K562 (cell line): Measurements from ENCODE around the gene DOK3. TPM values are rescaled to one million over a fixed set of nuclear protein-coding genes. Genes with fewer than 3 reads are reported as not detected.

Source experiments
- CBX3 ChIP-seq, 2 experiments: IDR thresholded peaks; 1 replicate in 1 of 2; 2 replicates in 1 of 2; pipeline ENCODE4 v1.6.1; 2012; ENCODE audit warnings: inconsistent platforms in 2 of 2, low read length in 2 of 2, borderline replicate concordance in 1 of 2, control low read depth in 1 of 2
- CUX1 ChIP-seq: fragments of 200-800 bp; sonication (Bioruptor generic); IDR thresholded peaks from 2 replicates; pipeline ENCODE4 v1.6.1; 2016; ENCODE audit warnings: missing genetic modification characterization, missing compliant biosample characterization
- DEAF1 ChIP-seq: fragments of 450-650 bp; formaldehyde crosslinking; IDR thresholded peaks from 2 replicates; pipeline ENCODE4 v1.4.0; 2020; ENCODE audit warnings: mild to moderate bottlenecking, moderate library complexity
- E2F4 ChIP-seq: sonication (generic); formaldehyde crosslinking; IDR thresholded peaks from 2 replicates; pipeline ENCODE4 v1.8.0; 2022; ENCODE audit warnings: mild to moderate bottlenecking, low read depth, missing genetic modification reagents
- ETS2 ChIP-seq: IDR thresholded peaks from 2 replicates; pipeline ENCODE4 v1.6.1; 2016; ENCODE audit warnings: borderline replicate concordance, missing genetic modification characterization, mild to moderate bottlenecking, moderate library complexity, missing compliant biosample characterization; ENCODE audit not compliant: poor library complexity, severe bottlenecking
- NEUROD1 ChIP-seq: fragments of 150-350 bp; IDR thresholded peaks from 2 replicates; pipeline ENCODE4 v1.6.1; 2014; ENCODE audit warnings: borderline replicate concordance, low read length, low read depth; ENCODE audit not compliant: partially characterized antibody
- NR2C1 ChIP-seq, 2 experiments: fragments of 450-650 bp; IDR thresholded peaks; 2 replicates each; pipeline ENCODE4 v1.6.1; 2017; ENCODE audit warnings: mild to moderate bottlenecking in 2 of 2, antibody characterized with exemption in 1 of 2, inconsistent platforms in 1 of 2, missing compliant biosample characterization in 1 of 2, missing genetic modification characterization in 1 of 2
- SRSF9 ChIP-seq: fragments of 200-400 bp; formaldehyde crosslinking; IDR thresholded peaks from 2 replicates; pipeline ENCODE4 v1.6.1; 2017; ENCODE audit warnings: low read depth, low read length, borderline replicate concordance
- TCF3 ChIP-seq: sonication (generic); formaldehyde crosslinking; IDR thresholded peaks from 2 replicates; pipeline ENCODE4 v1.4.0; 2020; ENCODE audit warnings: mild to moderate bottlenecking, missing genetic modification reagents
- ZMIZ1 ChIP-seq, 2 experiments: fragments of 150-350 bp in 1 of 2; IDR thresholded peaks; 2 replicates each; pipeline ENCODE4 v1.6.1; 2012 to 2016; ENCODE audit warnings: low read depth in 2 of 2, low read length in 2 of 2, mild to moderate bottlenecking in 1 of 2, moderate library complexity in 1 of 2
- polyA plus RNA-seq, 8 experiments: library from polyadenylated mRNA; depleted of rRNA in 4 of 8; stranded (reverse) in 5 of 8; unstranded in 3 of 8; fragments of >200 nt; fragmentation: Nextera tagmentation in 2 of 8; fragmentation: Illumina TruSeq in 1 of 8; extraction: Ambion mirVana in 2 of 8; extraction: Trizol in 1 of 8; gene quantifications; 2 replicates each; pipeline versions ENCODE4 v1.2.1 to v1.2.3, GENCODE V29; 2011 to 2014; ENCODE audit warnings: inconsistent platforms in 1 of 8, missing spikeins in 1 of 8
- total RNA-seq, 7 experiments: library from RNA; depleted of rRNA in 6 of 7; stranded (reverse); fragments of >200 nt in 6 of 7; fragmentation: Illumina TruSeq in 2 of 7; extraction: Trizol in 2 of 7; gene quantifications; 2 replicates each; pipeline versions ENCODE4 v1.2.1 to v1.2.3, GENCODE V29; 2011 to 2021; ENCODE audit warnings: low replicate concordance in 1 of 7
- TF ChIP-seq, protein P1 (sequence below): sonication (generic); formaldehyde crosslinking; IDR thresholded peaks from 2 replicates; pipeline ENCODE4 v1.8.1; 2023; ENCODE audit warnings: mild to moderate bottlenecking, missing genetic modification reagents

Gene DOK3
- total and polyA plus RNA-seq, 9 of the 15 experiments (the other 6 are each of a cell fraction or from before 2014, with no cell fraction given): 1.3 to 23.0 (median 8.0) TPM

GRCh38 chr5:177496727-177497291 lies 12.8 kb downstream of the DOK3 start (continued):
- TF ChIP-seq ZMIZ1 (IDR thresholded peaks at IDR 0.05; ENCODE audit: low read depth in 2 of 2, low read length in 2 of 2) (no peak), NR2C1 (IDR thresholded peaks at IDR 0.05) (no peak), NR2C1 (tag; IDR thresholded peaks at IDR 0.05) (no peak), ETS2 (tag) (no peak), NEUROD1 (no peak), DEAF1 (CRISPR knock-in tag) (no peak), E2F4 (CRISPR knock-in tag) (no peak), TCF3 (CRISPR knock-in tag) (no peak), CUX1 (no peak), CBX3 (IDR thresholded peaks at IDR 0.05; ENCODE audit: borderline replicate concordance in 1 of 2, low read length in 2 of 2) (no peak), SRSF9 (no peak)
- TF ChIP-seq, protein P1, sequence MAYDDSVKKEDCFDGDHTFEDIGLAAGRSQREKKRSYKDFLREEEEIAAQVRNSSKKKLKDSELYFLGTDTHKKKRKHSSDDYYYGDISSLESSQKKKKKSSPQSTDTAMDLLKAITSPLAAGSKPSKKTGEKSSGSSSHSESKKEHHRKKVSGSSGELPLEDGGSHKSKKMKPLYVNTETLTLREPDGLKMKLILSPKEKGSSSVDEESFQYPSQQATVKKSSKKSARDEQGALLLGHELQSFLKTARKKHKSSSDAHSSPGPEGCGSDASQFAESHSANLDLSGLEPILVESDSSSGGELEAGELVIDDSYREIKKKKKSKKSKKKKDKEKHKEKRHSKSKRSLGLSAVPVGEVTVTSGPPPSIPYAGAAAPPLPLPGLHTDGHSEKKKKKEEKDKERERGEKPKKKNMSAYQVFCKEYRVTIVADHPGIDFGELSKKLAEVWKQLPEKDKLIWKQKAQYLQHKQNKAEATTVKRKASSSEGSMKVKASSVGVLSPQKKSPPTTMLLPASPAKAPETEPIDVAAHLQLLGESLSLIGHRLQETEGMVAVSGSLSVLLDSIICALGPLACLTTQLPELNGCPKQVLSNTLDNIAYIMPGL (CRISPR knock-in tag): no peak
